Measurements from ENCODE around the gene GTF2I. TPM values are rescaled to one million over a fixed set of nuclear protein-coding genes. Genes with fewer than 3 reads are reported as not detected.

Gene GTF2I
- total and polyA plus RNA-seq, 8 donors: 220 to 441 (median 380) TPM

DNA sequence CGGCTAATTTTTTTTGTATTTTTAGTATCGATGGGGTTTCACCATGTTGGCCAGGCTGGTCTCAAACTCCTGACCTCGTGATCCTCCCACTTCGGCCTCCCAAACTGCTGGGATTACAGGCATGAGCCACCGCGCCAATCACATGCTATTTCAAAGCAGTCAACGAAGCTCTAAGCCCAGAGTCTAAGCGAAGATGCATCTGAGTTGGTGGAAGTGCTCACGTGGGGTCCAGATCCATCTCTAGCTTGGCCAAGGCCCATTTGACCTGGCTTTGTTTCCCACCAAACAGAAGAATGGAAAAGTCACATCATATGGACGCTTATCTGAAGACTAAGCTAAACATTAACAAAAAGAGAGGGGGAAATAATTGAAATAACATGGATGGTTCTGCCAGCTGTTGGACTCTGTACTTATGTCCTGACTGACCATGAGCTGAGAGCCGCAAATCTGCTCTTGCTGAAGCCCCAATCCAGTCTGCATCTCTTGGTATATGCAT lies 3.8 kb upstream of the GTF2I start:
- Histone ChIP-seq H3K27me3 (no peaks in the 10 kb centered on the region), H3K36me3 (no peaks in the 10 kb centered on the region), H3K4me1 (peaks cover 7 to 34% of the 10 kb centered on the region in 2 donors), H3K4me3 (no peak overlapping the region), H3K9me3 (no peaks in the 10 kb centered on the region), H3K27ac (no peak overlapping the region)
- ATAC-seq: no peak
- TF ChIP-seq, protein P1, sequence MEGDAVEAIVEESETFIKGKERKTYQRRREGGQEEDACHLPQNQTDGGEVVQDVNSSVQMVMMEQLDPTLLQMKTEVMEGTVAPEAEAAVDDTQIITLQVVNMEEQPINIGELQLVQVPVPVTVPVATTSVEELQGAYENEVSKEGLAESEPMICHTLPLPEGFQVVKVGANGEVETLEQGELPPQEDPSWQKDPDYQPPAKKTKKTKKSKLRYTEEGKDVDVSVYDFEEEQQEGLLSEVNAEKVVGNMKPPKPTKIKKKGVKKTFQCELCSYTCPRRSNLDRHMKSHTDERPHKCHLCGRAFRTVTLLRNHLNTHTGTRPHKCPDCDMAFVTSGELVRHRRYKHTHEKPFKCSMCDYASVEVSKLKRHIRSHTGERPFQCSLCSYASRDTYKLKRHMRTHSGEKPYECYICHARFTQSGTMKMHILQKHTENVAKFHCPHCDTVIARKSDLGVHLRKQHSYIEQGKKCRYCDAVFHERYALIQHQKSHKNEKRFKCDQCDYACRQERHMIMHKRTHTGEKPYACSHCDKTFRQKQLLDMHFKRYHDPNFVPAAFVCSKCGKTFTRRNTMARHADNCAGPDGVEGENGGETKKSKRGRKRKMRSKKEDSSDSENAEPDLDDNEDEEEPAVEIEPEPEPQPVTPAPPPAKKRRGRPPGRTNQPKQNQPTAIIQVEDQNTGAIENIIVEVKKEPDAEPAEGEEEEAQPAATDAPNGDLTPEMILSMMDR (IDR thresholded peaks at IDR 0.05): no peak
- DNase-seq: no peak
- intact Hi-C loops (cut with DNase I): no loop called here

GRCh38 chr7:74654811-74655210 lies 2.7 kb upstream of the GTF2I start:
- intact Hi-C loops (cut with DNase I): no loop called here
- no peak overlapping the region for H3K27ac ChIP-seq
- no peak for ATAC-seq
- no peaks in the 10 kb centered on the region for H3K9me3 ChIP-seq
- TF ChIP-seq, protein P1 (IDR thresholded peaks at IDR 0.05): no peak
- H3K4me1 ChIP-seq: peaks cover 15 to 38% of the 10 kb centered on the region in 2 donors
- no peak for DNase-seq
- H3K27me3 ChIP-seq: no peaks in the 10 kb centered on the region
- H3K4me3 ChIP-seq: no peak overlapping the region
- no peaks in the 10 kb centered on the region for H3K36me3 ChIP-seq

DNA sequence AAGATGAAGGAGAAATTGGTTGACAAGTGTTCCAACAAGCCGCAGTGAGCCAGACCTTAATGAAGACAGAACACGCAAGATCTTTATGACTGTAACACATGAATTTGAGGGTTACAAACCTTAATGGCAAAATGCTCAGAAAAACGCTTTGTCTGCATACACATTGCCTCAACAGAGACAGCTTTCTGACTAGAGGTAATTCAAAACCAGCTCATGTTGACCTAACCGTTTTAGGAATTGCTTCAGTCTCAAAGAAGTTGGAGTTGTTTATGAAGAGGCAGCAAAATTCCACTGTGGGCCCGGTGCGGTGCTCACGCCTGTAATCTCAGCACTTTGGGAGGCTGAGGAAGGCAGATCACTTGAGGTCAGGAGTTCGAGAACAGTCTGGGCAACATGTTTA lies 2.2 kb upstream of the GTF2I start:
- H3K36me3 ChIP-seq: no peaks in the 10 kb centered on the region
- H3K9me3 ChIP-seq: no peaks in the 10 kb centered on the region
- no peak for DNase-seq
- peaks cover 20 to 39% of the 10 kb centered on the region in 2 donors for H3K4me1 ChIP-seq
- peak overlapping the region; percentile 98 to 100 for H3K27ac ChIP-seq
- intact Hi-C loops (cut with DNase I): no loop called here
- no peaks in the 10 kb centered on the region for H3K27me3 ChIP-seq
- TF ChIP-seq, protein P1 (IDR thresholded peaks at IDR 0.05): no peak
- no peak for ATAC-seq
- H3K4me3 ChIP-seq: peak overlapping the region in 1 of 2 donors; percentile 100

- intact Hi-C loops (cut with DNase I): no loop called here
- peak overlapping the region; percentile 99 to 100 for H3K4me3 ChIP-seq
Observed at GRCh38 chr7:74655768-74656440, 1.6 kb upstream of the GTF2I start.

DNA sequence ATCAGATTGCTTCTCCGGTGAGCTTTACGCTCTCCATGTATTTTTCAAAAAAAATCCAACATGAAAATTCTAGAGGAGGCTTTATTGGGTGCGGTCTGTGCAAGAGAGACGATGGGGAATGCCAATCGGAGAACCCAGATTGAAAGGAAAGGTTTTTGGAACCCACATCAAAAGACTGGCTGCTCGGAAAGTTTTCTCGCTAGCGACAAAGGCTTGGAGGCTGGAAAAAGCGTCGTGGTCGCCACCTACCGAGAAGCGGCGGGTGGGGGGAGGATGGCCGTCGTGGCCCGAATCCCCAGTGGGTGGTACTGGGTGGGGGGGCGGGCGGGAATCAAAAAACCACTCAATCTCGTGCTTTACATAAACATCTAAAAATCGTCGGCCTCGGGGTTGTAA lies 1.1 kb upstream of the GTF2I start:
- Histone ChIP-seq H3K27ac (peak overlapping the region; percentile 98 to 100), H3K9me3 (no peaks in the 10 kb centered on the region), H3K36me3 (no peaks in the 10 kb centered on the region), H3K27me3 (no peaks in the 10 kb centered on the region), H3K4me1 (peaks cover 30 to 44% of the 10 kb centered on the region in 2 donors), H3K4me3 (peak overlapping the region; percentile 99 to 100)
- ATAC-seq (peak; percentile 37), DNase-seq (peak in 3 of 4 donors; percentile 73 to 82 (median 74))
- intact Hi-C loops (cut with DNase I): no loop called here
- TF ChIP-seq, protein P1 (IDR thresholded peaks at IDR 0.05): no peak

More at GRCh38 chr7:74655768-74656440, 1.6 kb upstream of the GTF2I start:
- TF ChIP-seq, protein P1 (IDR thresholded peaks at IDR 0.05): no peak
- peaks cover 26 to 40% of the 10 kb centered on the region in 2 donors for H3K4me1 ChIP-seq
- ATAC-seq (no peak), DNase-seq (no peak)
- no peaks in the 10 kb centered on the region for H3K27me3 ChIP-seq
- no peaks in the 10 kb centered on the region for H3K36me3 ChIP-seq
- peak overlapping the region; percentile 98 to 100 for H3K27ac ChIP-seq
- no peaks in the 10 kb centered on the region for H3K9me3 ChIP-seq
